Peyer's patch (tissue), 4 donors: ENCODE data around the gene ILKAP. TPM values are rescaled to one million over a fixed set of nuclear protein-coding genes. Genes with fewer than 3 reads are reported as not detected.

Experiments used
- DNase-seq, 3 donors: peaks; one replicate each; pipeline ENCODE4 v3.0.0-alpha.2; 2017 to 2019
- H3K27ac ChIP-seq, 4 donors: fragments of 200-600 bp; sonication (generic); one replicate each; pipeline ENCODE4 v1.5.1; 2016 to 2019
- H3K27me3 ChIP-seq, 2 donors: fragments of 200-600 bp; sonication (generic); one replicate each; pipeline ENCODE4 v1.5.1; 2019
- H3K36me3 ChIP-seq, 3 donors: fragments of 200-600 bp; sonication (generic); one replicate each; pipeline ENCODE4 v1.5.1; 2016 to 2019
- H3K4me1 ChIP-seq, 4 donors: fragments of 200-600 bp; sonication (generic); one replicate each; pipeline ENCODE4 v1.5.1; 2016 to 2019
- H3K4me3 ChIP-seq, 4 donors: fragments of 200-600 bp; sonication (generic); 1 replicate in 3 of 4; 2 replicates in 1 of 4; pipeline ENCODE4 v1.5.1; 2016 to 2019; ENCODE audit warnings: mild to moderate bottlenecking in 1 of 4
- H3K9me3 ChIP-seq, 4 donors: fragments of 200-600 bp; sonication (generic); one replicate each; pipeline ENCODE4 v1.5.1; 2016 to 2019; ENCODE audit warnings: mild to moderate bottlenecking in 1 of 4
- CTCF ChIP-seq, 6 experiments: fragments of 450-650 bp in 4 of 6; fragments of 200-600 bp in 2 of 6; sonication (generic) in 1 of 6; IDR thresholded peaks; one replicate each; pipeline ENCODE4 v1.5.1; 2017 to 2019; ENCODE audit warnings: antibody characterized with exemption in 6 of 6, mild to moderate bottlenecking in 3 of 6, moderate library complexity in 1 of 6
- POLR2A ChIP-seq, 2 donors: fragments of 450-650 bp; IDR thresholded peaks; one replicate each; pipeline ENCODE4 v1.5.1; 2017; ENCODE audit warnings: antibody characterized with exemption in 2 of 2, mild to moderate bottlenecking in 2 of 2, moderate library complexity in 2 of 2
- total RNA-seq, 4 donors: library from RNA; depleted of rRNA; stranded (reverse); fragments of >200 nt; gene quantifications; one replicate each; pipeline ENCODE4 v1.1.0, GENCODE V29; 2016

The ILKAP gene
- total RNA-seq, 4 donors from 2014 or later: 35.7 to 52.4 (median 43.8) TPM

GRCh38 chr2:238148981-238149380 lies 54.5 kb downstream of the ILKAP start:
- Histone ChIP-seq H3K9me3 (no peaks in the 10 kb centered on the region), H3K36me3 (no peaks in the 10 kb centered on the region), H3K4me1 (no peaks in the 10 kb centered on the region), H3K4me3 (no peak overlapping the region), H3K27me3 (no peaks in the 10 kb centered on the region), H3K27ac (no peak overlapping the region)
- no peak for DNase-seq
- no peak for TF ChIP-seq POLR2A (IDR thresholded peaks at IDR 0.05)
- no peak for TF ChIP-seq CTCF (IDR thresholded peaks at IDR 0.05)

DNA sequence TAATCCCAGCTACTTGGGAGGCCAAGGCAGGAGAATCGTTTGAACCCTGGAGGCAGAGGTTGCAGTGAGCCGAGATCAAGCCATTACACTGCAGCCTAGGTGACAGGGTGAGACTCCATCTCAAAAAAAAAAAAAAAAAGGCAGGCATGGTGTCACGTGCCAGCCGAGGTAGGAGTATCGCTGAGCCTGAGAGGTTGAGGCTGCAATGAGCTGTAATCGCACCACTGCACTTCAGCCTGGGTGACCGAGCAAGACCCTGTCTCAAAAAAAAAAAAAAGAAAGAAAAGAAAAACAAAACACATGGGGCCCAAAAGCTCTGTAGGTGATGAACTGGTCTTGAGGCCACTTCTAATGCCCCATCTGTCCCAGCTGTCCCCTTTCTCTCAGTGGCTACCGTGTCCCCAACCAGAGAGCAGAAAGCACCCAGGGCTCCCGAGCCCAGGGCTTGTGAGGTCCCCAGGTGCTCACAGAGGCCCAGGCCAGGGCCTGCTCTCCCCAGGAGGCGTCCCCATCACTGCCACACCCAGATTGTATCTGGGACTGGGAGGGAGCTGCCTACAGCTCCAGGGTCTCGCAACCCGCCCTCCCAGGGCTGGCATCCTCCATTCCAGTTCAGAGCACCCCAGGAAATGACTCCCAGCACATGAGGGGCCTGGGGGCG lies 56.5 kb downstream of the ILKAP start:
- H3K4me1 ChIP-seq: peaks cover 0 to 18% (median 2%) of the 10 kb centered on the region in 4 donors
- no peak for DNase-seq
- H3K36me3 ChIP-seq: no peaks in the 10 kb centered on the region
- no peaks in the 10 kb centered on the region for H3K9me3 ChIP-seq
- H3K4me3 ChIP-seq: no peak overlapping the region
- TF ChIP-seq CTCF (IDR thresholded peaks at IDR 0.05): no peak
- H3K27ac ChIP-seq: no peak overlapping the region
- no peaks in the 10 kb centered on the region for H3K27me3 ChIP-seq

DNA sequence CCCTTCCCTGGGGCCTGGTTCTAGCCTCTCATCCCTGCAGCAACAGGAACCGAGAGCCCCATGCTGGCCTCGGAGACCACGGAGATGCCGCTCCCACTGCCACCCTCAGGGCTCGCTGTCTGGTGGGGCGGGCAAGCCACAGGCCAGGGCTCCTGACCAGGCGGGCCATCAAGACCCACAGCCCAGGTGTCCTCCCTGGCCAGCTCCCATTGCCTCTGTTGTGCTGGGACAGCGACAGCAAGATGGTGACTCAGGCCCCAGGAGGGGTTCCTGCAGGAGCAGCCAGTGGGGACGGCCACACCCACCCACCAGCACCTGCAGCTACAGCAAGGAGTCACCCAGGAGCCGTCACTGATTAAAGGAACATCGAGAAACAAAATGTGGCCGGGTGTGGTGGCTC lies 57.6 kb downstream of the ILKAP start:
- TF ChIP-seq POLR2A (IDR thresholded peaks at IDR 0.05) (no peak), CTCF (IDR thresholded peaks at IDR 0.05) (no peak)
- no peaks in the 10 kb centered on the region for H3K36me3 ChIP-seq
- DNase-seq: no peak
- no peaks in the 10 kb centered on the region for H3K9me3 ChIP-seq
- no peaks in the 10 kb centered on the region for H3K27me3 ChIP-seq
- H3K4me3 ChIP-seq: no peak overlapping the region
- peaks cover 0 to 28% (median 4%) of the 10 kb centered on the region in 4 donors for H3K4me1 ChIP-seq
- H3K27ac ChIP-seq: no peak overlapping the region

- Histone ChIP-seq H3K4me3 (no peak overlapping the region), H3K27ac (no peak overlapping the region), H3K9me3 (no peaks in the 10 kb centered on the region), H3K27me3 (no peaks in the 10 kb centered on the region), H3K4me1 (peaks cover 0 to 28% (median 4%) of the 10 kb centered on the region in 4 donors), H3K36me3 (no peaks in the 10 kb centered on the region)
- no peak for DNase-seq
- no peak for TF ChIP-seq POLR2A (IDR thresholded peaks at IDR 0.05)
- no peak for TF ChIP-seq CTCF (IDR thresholded peaks at IDR 0.05)
Observed at GRCh38 chr2:238145046-238145445, 58.4 kb downstream of the ILKAP start.

DNA sequence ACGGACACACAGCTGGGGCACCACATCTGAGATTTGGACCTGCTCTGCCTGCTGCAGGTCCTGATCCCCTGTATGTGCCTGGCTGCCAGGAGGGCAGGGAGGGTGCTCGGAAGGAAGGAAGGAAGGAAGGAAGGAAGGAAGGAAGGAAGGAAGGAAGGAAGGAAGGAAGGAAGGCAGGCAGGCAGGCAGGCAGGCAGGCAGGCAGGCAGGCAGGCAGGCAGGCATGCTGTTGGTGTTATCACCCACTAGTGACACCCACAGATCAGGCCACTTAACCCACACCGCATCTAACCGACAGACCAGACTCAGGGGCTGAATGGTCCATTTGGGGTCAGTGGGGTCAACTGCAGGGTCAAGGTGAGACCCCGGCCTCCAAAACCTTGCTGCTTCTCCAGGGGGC lies 59.2 kb downstream of the ILKAP start:
- Histone ChIP-seq H3K4me3 (no peak overlapping the region), H3K36me3 (no peaks in the 10 kb centered on the region), H3K27ac (no peak overlapping the region), H3K9me3 (no peaks in the 10 kb centered on the region), H3K4me1 (peaks cover 0 to 28% (median 6%) of the 10 kb centered on the region in 4 donors), H3K27me3 (no peaks in the 10 kb centered on the region)
- no peak for TF ChIP-seq CTCF (IDR thresholded peaks at IDR 0.05)
- no peak for TF ChIP-seq POLR2A (IDR thresholded peaks at IDR 0.05)
- no peak for DNase-seq
